HG03432 (cell line): ENCODE results near the gene JADE1.

Experiments
- ATAC-seq: cut with Tn5 transposase; IDR thresholded peaks from one replicate; pipeline ENCODE4 v1.9.1; 2021; ENCODE audit warnings: mild to moderate bottlenecking, moderate library complexity; ENCODE audit not compliant: unreplicated experiment

Gene JADE1

DNA sequence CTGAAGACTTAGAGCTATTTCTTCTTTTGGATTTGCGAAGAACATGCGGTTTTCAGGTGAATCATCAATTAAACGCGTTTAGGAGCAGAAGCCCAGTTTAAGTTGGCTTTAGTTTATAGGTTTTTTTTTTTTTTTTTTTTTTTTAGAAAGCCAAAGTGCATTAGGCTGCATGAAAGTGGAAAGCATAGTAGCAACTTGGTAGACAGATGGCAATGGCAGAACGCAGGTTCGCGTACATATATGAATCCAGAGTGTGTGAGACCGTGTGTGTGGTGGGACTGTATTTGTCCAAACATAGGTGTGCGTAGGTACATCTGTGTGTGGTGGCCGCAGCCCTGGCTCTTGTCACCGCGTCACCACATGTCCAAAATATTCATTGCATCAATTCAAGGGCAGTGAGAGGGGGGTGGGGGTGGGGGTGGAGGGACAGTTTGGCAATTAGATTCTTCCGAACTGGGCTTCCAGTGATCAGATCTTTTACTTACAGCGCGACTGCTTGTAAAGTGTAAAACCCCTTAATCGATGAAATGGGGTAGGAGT is 901 bp downstream of the JADE1 start:
- ATAC-seq = no peak

DNA sequence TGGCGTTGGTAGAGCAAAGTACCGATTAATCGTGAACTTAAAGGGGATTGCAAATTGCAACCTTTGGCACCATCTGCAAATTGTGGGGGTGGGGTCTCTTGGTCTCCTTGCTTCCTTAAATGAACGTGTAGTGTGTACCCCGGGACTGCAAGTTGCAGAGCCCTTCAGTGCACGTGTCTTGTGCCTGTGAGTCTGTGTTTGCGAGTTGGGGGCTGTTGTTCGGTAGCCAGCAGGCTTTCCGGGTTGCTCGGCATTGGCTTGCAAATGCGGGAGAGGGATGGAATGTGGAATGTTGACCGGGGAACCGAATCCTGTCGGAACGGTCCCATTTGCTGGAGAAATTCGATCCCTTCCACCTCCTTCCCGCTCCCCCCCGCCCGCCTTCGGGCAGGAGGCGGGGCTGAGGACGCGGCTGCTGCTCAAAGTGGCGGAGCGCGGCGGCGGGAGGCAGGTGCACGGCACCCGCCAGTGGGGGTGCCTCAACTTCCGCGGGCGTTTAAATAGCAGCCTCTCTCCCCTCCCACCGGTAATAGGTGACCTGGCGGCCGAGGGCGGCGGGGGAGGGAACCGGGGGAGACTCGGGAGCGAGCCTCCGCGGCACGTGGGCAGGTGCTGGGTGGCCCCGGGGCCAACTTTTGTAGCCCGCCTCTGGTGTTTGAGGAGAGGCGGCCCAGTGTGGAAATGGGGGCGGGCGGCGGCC is 1.5 kb downstream of the JADE1 start:
- peak; percentile 53 for ATAC-seq

DNA sequence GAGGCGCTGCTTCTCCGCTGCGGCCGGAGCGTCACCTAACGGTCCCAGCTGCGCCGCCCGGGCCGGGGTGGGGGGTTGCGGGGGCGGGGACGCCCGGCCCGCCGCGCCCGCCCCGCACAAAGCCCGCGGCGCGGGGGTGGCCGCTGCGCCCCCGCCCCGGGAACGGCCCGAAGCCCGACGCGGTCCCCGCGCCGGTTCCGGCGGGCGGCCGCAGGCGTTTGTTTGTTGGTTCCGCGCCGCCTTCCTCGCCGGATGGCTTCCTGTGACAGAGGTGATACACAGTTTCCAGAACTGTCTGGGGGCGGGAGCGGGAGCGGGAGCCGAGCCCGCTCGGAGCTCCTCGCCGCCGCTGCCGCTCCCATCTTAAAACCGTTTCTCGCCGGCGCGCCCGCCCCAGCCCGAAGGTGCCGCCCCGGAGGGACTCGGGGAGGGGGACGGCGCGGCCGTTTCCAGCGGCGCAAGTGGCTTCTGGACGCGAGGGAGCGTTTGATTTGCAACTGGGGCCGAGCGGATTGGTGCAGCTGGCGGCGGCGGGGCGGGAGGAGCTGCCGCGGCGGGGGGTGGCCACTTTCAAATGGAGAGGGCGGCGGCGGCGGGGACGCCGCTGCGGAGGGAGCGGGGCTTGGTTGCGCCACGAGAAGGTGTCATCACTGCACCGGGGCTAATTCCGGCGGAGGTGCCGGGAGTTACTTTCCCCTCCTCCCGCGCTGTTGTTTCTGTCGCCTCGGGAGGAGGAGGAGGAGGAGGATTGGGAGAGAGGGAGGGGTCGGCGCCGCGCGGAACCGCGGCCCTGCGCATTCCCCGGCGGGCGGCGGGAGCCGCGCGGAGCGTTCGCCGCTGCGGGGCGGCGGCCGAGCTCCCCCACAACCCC is 2.3 kb downstream of the JADE1 start:
- peak; percentile 63 for ATAC-seq

DNA sequence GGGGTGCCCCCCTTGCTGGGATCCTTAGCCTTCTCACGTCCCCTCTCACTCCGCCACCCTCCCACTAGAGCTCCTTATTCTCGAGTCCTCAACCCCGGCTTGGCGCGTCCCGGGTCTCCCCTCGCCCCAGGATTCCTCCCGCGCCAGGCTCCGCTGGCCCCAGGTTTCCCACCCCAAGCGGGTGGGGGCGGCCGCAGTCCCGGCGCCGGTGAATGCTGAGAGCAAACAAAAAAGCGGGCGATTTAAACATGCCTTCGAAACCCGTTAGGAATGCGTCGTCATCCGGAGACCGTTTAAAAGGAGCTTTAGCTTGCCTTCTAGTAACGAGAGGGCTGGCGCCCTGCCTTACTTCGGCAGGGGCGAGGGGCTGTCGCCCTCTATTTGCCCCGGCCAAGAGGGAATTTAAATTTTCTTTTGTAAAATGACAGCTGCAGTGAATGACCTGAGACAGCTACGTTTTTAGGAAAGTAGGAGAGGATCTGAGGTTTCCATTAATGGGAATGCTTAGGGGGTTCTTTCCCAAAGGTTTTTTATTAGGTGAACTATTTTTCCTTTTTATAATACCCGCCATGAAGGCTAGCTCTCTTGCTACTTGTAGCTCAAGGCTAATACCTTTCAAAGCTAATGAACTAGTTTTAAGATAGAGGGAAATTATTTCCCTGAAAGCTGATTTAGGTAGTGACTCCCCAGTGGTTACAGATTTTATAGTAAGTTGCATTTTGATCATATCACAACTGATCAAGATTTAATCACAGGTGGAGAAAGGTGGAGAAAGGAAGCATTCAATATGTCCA is 3.1 kb downstream of the JADE1 start:
- ATAC-seq = peak; percentile 2

DNA sequence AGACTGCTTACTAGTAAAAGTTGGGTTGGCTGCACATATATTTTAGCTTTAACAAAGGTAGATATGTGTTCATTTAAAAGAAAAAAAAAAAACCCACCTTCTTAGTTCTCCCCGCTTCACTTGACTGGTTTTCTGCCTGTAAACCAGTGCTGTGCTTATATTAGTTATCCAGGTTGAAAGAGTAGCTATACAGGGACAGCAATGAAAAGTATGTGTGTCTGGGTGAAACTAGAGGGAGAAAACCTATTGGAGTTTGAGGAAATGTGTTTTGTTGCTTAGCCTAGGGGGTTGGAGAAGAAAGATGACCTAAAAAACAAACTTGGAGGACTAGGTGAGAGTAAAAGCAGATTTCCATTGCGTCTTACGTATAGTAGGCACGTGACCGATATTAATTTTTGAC is 4.5 kb downstream of the JADE1 start:
- no peak for ATAC-seq

DNA sequence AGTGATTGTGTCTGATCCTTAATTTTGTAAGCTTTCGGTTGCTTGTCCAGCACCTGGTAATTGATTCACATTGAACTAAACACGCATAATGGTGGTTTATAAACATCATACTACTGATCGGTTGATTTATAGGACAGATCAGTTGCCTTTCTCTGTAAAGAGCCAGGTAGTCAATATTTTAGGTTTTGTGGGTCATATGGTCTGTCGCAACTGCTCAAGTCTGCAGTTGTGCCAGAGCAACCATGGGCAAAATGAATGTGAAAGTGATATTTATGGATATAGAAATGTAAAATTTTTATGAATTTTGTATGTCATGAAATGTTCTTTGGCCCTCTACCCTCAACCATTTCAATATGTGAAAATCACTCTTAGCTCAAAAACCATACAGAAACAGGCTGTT is 8.9 kb downstream of the JADE1 start:
- no peak for ATAC-seq

DNA sequence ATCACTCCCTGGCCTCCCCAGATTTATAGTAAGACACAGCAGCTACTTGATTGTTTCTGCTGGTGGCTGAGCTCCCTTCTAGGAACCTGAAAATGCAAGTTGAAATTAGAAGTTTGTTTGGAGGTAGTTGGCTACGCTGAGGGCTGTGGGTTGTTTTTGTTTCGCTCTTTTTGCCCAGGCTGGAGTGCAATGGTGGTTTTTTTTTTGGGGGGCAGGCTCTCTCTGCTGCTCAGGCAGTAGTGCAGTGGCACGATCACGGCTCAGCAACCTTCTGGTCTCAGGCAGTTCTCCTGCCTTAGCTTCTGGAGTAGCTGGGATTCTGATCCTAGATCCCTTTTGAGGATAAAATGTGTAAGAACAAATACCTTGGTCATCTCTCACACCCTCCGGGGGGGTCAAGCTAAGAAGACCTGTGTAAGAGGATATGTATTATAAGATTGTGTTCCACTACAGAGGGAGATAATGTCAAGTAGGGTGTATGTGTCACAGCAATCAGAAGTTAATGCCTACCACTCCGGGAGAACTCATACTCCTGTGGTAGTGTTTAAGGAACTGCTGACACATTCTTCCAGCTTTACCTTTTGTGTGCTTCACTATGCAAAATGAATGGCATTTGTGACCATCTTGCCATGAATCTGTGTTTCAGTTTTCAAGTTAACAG is 9.7 kb downstream of the JADE1 start:
- ATAC-seq = no peak

DNA sequence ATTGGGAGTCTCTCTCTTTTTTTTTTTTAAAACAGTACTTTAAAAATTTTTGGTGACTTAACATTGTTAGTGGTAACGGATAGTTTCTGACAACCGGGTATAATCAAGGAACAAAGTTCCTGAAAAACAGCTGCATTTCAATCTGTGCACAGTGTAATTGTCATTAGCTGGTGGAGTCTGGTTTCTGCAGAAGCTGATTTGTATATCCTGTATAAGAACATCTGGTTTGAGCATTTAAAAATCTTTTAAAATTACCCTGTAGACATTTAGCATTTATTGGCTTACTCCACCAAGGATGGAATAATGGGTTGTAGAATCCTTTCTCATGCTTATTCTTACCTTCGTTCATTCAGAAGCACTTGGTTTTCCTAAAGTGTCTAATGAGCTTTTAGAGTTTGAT is 11.2 kb downstream of the JADE1 start:
- ATAC-seq = no peak

DNA sequence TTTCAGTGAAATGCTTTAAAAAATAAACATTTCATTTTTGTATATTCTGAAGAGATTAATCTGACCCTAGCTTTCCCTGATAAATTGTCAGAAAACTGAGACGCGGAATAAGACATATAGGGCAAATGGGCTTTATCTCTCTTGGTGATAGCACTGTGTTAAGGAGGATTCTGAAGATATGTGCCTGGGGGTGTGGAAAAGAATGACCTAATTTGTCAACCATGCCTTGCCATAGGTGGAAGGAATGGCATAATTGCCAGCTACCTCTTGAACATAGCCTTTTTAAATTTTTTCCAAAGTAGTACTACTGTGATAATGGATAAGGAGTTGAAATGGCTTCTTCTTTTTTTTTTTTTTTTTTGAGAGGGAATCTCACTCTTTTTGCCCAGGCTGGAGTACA is 11.7 kb downstream of the JADE1 start:
- no peak for ATAC-seq

DNA sequence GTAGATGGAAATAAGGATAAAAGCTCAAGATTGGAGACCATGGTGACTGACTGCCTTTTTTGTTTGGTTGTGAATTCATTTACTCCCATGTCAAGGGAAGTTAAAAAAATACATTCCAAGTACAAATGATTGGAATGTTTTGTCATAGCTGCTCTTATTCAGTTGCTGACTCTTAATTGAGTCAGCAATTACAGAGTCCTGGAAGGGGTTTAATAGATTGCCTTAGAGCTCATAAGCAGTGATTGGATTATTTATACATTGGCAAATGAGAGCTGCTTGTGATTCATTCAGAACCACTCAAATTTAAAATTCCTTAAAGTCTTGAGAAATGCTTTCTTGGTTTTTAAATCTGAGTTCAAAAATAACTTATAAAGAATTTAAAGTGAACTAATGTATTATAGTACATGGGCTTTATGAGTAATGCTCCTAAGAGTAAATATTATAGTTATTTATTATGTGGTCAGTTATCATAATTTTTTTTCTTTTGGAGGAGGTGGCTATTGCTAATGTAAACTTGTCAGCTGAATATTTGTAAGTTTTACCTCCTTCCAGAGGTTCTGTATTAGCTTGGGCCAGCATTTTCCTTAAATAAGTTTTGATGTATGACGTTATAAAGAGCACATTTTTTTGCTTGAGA is 13.6 kb downstream of the JADE1 start:
- ATAC-seq = no peak

DNA sequence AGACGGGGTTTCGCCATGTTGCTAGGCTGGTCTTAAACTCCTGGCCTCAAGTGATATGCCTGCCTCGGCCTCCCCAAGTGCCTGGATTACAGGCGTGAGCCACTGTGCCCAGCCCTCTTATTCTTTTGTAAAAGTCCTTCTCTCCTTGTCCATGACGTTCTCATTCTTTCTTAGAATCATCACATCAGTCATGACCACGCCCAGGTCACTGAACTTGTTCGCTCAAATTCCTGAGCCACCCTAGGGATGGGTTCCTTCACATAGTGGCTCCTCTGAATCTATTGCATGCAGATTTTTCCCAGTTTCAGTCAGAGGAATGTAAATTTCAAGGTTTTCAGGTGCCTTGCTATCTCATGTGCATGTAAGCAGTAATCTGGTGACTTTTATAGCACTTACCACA is 15.7 kb downstream of the JADE1 start:
- ATAC-seq = no peak

DNA sequence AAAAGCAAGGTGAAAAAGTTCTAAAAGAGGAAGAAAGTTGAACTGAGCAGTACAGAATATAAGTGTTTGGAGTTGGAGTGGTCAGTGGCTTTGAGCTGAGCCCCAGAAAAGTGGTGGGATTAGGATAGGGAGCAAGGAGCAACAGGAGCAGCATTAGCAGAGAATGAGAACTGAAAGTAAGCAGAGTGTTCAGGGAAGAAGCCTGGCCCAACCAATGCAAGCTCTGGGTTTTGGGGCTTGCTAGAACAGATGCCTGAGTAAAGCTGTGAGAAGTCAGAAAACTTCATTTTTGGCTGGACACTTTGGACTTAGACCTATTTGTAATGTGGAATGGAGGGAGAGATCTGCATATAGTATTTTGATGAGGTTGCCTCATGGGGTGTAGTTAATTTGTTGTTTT is 17.8 kb downstream of the JADE1 start:
- ATAC-seq = peak; percentile 40

DNA sequence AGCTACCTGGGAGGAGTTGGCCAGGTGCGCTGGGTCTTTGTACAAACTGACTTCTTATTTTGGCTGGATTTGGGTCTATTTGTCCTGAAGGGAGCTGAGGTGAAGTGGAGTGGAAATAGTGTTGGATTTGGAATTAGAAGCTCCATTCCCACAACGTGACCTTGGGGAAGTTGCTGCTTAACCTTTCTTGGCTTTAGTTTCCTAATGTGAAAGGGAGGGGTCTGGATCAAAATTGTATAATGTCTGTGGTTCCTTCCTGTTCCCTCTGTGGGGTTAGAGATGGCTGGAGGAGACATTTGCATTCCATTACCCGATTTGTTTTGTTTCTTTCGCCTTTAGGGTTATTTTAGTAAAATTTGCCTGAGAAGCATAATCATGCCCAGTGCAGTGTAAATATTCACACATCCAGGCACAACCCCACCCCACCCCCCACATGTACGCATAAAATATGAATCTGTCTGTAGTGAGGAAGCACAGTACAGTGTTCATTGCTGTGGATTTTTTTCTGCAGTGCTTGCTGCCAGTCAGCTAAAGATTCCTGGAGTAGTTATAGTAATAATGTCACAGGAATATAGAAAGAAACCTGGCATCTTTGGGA is 21.5 kb downstream of the JADE1 start:
- peak; percentile 16 for ATAC-seq

DNA sequence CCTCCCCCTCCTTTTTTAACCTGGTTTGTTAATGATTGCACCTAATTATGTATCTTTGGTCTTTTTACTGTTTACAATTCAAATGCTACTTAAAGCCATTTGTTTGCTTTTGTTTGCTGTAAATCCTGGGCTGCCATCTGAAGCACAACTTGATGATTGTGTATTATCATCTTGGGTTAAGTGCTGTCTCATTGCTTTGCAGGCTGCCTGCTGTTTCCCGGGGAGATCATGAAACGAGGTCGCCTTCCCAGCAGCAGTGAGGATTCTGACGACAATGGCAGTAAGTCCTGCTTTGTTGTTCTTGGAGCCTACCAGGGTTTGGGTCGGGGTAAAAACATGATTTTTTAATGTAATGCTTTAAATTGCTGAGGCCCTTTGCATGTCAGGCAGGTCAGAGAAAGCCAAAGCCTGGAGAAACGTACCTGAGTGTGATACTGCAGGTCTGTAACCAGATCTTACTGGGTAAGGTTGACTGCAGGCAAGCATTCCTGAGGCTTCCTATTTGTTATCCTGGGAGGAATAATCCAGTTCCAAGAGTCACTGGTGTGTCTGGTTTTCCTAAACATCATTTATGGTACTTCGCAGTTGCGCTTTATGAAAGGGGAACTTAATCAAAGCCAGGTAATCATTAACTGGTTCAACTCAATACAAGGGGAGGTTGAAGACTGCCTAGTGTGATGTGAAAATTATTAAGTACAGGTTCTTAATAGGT is 22.2 kb downstream of the JADE1 start:
- ATAC-seq = peak; percentile 52

DNA sequence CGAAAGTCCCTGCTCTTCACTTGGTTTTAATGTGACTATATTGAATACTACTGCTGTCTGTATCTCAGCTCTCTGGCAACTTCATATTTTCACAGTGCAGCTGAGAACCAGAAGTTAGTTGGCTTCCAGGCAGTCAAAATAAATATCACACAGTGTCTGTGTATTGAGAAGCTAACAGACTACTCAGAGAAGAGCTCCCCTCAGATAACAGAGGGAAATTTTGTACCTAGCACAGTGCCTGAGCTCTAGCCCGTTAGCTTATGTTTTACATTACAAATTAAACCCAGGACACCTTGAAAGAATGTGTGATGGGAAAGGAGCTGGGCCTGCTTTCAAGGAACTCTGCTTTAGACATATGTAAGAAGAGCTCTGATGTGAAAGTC is 22.7 kb downstream of the JADE1 start:
- ATAC-seq = peak; percentile 20

DNA sequence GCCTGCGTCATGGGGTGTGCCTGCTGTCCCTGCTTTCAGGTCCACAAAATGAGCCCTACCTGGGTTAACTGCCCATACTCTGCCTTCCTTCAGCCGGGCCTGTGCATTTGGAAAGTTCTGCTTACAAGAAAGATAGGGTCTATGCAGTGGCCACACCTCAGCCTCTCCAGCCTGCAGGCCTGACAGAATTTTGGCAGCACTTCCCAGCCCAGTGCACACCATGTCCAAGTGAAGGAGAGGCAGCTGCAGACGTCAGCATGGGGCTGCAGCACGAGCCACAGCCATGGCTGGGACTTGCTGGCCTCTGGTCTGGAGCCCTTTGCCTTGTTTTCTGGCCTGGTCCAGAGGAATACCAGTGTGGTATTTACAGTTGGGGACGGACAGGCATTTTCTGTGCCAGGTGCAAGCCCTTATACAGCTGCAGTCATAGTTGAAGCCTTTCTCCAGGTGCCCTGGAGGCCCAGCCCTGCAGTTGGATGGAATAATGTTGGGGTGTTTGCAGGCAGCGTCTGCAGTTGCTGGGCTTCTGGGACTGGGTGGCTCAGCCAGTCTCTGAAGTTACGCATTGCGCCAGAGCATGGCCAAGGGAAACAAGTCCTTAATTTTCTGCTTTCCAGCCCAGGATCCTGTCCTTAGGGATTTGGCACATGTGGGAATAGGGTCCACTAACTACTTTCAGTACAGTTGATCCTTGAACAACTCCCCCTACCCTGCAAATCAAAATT is 26.2 kb downstream of the JADE1 start:
- no peak for ATAC-seq

DNA sequence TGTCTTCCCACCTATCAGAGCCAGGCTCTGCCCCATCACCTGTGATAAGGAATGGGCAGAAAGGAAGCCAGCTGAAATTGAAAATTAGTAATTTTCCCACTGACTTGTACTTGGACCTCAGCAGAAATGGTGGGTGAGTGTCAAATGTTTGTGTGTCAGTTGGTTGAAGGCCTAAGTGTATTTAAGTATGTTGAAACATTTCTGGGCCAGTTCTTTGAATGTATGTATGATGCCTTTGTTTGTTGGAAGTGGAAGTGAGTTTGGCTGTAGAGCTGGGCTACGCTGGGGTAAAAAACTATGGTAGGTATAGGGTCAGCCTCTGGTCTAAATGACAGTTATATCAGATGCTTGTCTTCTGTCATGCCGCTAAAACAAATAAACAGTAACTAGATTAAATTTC is 27.7 kb downstream of the JADE1 start:
- ATAC-seq = peak; percentile 12

DNA sequence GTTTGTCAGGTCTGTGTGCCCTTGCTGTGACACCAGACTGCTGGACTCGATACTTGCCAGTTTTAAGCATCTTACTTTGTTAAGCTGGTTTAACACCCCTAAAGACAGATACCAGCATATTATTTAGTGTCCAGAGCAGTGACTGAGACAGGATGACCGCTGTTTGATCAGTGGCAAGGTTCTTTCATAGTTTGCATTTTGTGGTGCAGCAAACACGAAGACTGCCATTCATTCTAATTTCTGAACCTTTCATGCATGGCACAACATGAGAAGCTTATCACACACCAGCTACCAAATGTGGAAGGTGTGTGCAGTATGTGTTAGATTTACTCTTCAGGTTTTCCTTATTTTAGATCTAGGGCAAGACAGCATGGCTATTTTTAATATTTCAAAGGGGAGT is 28.2 kb downstream of the JADE1 start:
- ATAC-seq = peak; percentile 52
